Measurements from ENCODE around the gene GUCA1A. TPM values are rescaled to one million over a fixed set of nuclear protein-coding genes. Genes with fewer than 3 reads are reported as not detected.

GUCA1A gene
- total RNA-seq, 4 donors from 2014 or later: not detected

DNA sequence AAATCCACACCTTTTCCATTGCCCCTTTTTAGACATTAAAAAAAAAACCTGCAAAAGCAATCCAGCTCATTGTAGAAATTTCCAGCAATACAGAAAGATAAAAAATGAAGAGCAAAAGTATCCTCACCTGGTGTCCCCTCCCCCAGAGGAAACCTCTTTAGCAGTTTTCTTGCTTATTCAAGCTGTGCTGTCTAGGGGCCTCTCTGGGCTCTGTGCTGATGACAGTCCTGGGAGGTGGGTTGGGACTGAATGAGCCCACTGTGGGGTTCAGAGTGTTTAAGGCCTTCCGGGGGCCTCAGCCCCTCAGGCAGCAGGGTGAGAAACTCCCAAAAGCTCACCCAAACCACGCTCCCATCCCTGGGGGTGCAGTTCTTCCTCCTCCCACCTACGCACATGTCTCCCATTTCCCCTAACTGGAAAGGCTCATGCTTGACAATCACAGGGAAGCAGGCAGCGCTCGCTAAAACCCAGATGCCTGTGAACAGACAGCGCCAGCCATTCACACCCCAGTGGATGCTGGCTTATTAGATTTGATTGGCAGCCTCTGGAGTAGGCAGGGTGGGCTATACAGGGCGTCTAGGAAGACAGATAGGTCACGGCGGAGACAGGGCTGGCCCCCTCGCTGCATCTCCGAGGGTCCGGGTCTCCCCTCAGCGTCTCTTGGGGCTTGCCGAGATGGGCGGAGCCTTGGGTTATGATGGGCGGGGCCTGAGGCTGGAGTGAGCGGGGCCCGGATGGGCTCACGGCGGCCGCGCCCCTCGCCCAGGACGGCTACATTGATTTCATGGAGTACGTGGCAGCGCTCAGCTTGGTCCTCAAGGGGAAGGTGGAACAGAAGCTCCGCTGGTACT is 4.6 kb downstream of the GUCA1A start:
- H3K27me3 ChIP-seq: peaks cover 0 to 18% of the 10 kb centered on the region in 2 donors
- H3K4me3 ChIP-seq: no peak overlapping the region
- no peak overlapping the region for H3K27ac ChIP-seq
- peaks cover 0 to 5% (median 0%) of the 10 kb centered on the region in 4 donors for H3K4me1 ChIP-seq
- DNase-seq (ENCODE audit: low spot score in 2 of 2): no peak
- WGBS, 2 donors: 12 to 15% methylated on average over 21 to 22 of the region's 27 CpGs
- H3K36me3 ChIP-seq: no peaks in the 10 kb centered on the region
- TF ChIP-seq, protein P1, sequence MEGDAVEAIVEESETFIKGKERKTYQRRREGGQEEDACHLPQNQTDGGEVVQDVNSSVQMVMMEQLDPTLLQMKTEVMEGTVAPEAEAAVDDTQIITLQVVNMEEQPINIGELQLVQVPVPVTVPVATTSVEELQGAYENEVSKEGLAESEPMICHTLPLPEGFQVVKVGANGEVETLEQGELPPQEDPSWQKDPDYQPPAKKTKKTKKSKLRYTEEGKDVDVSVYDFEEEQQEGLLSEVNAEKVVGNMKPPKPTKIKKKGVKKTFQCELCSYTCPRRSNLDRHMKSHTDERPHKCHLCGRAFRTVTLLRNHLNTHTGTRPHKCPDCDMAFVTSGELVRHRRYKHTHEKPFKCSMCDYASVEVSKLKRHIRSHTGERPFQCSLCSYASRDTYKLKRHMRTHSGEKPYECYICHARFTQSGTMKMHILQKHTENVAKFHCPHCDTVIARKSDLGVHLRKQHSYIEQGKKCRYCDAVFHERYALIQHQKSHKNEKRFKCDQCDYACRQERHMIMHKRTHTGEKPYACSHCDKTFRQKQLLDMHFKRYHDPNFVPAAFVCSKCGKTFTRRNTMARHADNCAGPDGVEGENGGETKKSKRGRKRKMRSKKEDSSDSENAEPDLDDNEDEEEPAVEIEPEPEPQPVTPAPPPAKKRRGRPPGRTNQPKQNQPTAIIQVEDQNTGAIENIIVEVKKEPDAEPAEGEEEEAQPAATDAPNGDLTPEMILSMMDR (IDR thresholded peaks at IDR 0.05): no peak
- TF ChIP-seq POLR2A (IDR thresholded peaks at IDR 0.05) (no peak), EP300 (IDR thresholded peaks at IDR 0.05) (no peak)
- no peaks in the 10 kb centered on the region for H3K9me3 ChIP-seq

DNA sequence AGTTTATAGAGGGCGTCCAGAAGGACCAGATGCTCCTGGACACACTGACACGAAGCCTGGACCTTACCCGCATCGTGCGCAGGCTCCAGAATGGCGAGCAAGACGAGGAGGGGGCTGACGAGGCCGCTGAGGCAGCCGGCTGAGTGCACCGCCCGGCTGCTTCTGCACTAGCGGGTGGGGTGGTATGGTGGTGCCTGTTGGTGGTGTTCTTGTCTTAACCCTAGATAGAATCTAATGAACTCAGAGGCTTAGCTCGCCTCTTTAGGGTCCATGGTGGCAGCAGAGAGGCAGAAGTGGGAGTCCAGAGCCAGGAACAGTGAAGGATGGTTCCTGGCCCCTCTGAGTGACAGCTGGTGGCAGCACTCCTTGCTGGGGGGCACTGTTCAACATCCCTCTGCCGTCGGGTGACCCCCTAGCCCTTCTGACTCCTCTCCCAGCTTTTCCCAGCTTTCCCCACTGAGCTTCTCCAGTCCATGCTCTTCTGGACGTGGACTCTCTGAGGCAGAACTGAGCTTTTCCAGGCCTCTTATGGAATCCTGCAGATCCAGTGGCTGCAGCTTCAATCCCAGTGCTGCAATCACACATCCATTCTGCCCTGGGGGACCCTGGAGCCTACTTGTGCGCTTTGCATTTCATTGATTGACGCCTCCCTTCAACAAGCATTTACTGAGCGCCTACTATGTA is 6.2 kb downstream of the GUCA1A start:
- 87% methylated on average over 20 of the region's 20 CpGs for WGBS, 2 donors
- peaks cover 0 to 18% of the 10 kb centered on the region in 2 donors for H3K27me3 ChIP-seq
- no peak overlapping the region for H3K4me3 ChIP-seq
- no peak overlapping the region for H3K27ac ChIP-seq
- H3K4me1 ChIP-seq: peaks cover 0 to 5% (median 0%) of the 10 kb centered on the region in 4 donors
- no peaks in the 10 kb centered on the region for H3K9me3 ChIP-seq
- H3K36me3 ChIP-seq: peaks cover 0 to 3% (median 0%) of the 10 kb centered on the region in 3 donors
- DNase-seq (ENCODE audit: low spot score in 2 of 2): no peak
- TF ChIP-seq, protein P1 (IDR thresholded peaks at IDR 0.05): no peak
- no peak for TF ChIP-seq EP300 (IDR thresholded peaks at IDR 0.05)
- TF ChIP-seq POLR2A (IDR thresholded peaks at IDR 0.05): no peak

DNA sequence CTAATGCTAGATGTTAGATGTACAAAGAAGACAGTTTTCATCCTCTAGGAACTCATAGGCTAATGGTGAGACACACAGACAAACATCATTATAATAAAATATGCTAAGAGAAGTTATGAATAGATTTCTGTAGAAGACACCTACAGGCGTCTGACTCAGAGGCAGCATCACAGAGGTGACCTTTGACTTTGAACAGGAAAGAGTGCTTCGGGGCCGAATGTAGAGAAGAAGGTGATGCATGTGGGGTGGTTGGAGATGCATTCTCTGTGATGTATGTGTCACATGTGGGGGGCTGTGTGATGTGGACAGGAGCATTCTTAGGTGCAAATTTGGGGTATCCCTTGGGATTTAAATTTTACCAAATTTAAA is 6.8 kb downstream of the GUCA1A start:
- H3K27me3 ChIP-seq: peaks cover 0 to 18% of the 10 kb centered on the region in 2 donors
- DNase-seq (ENCODE audit: low spot score in 2 of 2): no peak
- no peaks in the 10 kb centered on the region for H3K9me3 ChIP-seq
- H3K27ac ChIP-seq: no peak overlapping the region
- no peak overlapping the region for H3K4me3 ChIP-seq
- TF ChIP-seq EP300 (IDR thresholded peaks at IDR 0.05): no peak
- TF ChIP-seq, protein P1 (IDR thresholded peaks at IDR 0.05): no peak
- TF ChIP-seq POLR2A (IDR thresholded peaks at IDR 0.05): no peak
- peaks cover 0 to 8% (median 0%) of the 10 kb centered on the region in 3 donors for H3K36me3 ChIP-seq
- peaks cover 0 to 5% (median 0%) of the 10 kb centered on the region in 4 donors for H3K4me1 ChIP-seq
- 68 to 72% methylated on average over 3 of the region's 3 CpGs for WGBS, 2 donors

DNA sequence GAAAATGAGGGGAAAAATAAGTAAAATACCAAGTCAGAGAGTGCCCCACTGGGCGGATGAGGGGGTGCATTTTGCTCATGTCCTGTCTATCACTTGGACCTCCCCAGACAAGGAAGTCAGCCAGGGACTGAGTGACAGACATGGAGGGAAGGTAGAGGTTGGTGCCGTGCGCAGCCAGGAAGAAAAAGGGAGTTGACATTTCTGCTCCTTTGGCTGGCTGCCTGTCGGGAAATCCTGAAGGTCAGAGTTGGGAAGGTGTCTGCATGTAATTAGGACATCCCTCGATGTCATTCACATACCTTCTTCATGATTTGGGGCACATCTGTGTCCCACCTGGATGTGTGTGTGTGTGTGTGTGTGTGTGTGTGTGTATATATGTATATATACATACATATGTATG is 8.9 kb downstream of the GUCA1A start:
- Histone ChIP-seq H3K27ac (no peak overlapping the region), H3K36me3 (peaks cover 0 to 14% (median 0%) of the 10 kb centered on the region in 3 donors), H3K27me3 (peaks cover 0 to 18% of the 10 kb centered on the region in 2 donors), H3K4me3 (no peak overlapping the region), H3K4me1 (peaks cover 0 to 5% (median 0%) of the 10 kb centered on the region in 4 donors), H3K9me3 (no peaks in the 10 kb centered on the region)
- TF ChIP-seq EP300 (IDR thresholded peaks at IDR 0.05) (no peak), POLR2A (IDR thresholded peaks at IDR 0.05) (no peak)
- TF ChIP-seq, protein P1 (IDR thresholded peaks at IDR 0.05): no peak
- no peak for DNase-seq (ENCODE audit: low spot score in 2 of 2)
- 65 to 69% methylated on average over 5 of the region's 5 CpGs for WGBS, 2 donors

DNA sequence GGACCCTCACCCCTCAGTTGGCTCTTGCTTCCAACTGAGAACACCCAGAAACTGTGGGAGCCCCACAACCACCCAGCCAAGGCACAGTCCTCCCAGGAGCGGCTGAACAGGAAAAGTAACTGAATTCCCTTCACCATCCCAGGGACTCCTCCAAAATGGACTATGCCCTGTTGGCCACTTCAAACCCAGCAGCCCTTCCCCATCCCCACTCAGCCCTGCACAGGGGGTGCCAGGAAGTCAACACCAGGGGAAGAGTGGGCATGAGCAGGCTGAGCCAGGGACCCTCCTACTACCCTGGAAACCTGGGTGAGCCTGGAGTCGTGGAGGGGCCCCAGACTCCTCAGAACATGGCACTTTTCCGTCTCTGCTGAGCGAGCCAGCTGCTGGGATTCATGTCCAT is 11.3 kb downstream of the GUCA1A start:
- H3K4me3 ChIP-seq: no peak overlapping the region
- no peak for DNase-seq (ENCODE audit: low spot score in 2 of 2)
- TF ChIP-seq EP300 (IDR thresholded peaks at IDR 0.05) (no peak), POLR2A (IDR thresholded peaks at IDR 0.05) (no peak)
- TF ChIP-seq, protein P1 (IDR thresholded peaks at IDR 0.05): no peak
- H3K27ac ChIP-seq: no peak overlapping the region
- H3K27me3 ChIP-seq: peaks cover 0 to under 1% of the 10 kb centered on the region in 2 donors
- no peaks in the 10 kb centered on the region for H3K9me3 ChIP-seq
- H3K36me3 ChIP-seq: peaks cover 0 to 16% (median 0%) of the 10 kb centered on the region in 3 donors
- 84 to 97% methylated on average over 4 of the region's 4 CpGs for WGBS, 2 donors
- H3K4me1 ChIP-seq: no peaks in the 10 kb centered on the region

Data from tibial nerve (tissue), 4 donors.